SU-DHL-6 (cell line): ENCODE measurements around the gene TP53AIP1.

Experiments used
- H2AFZ ChIP-seq: fragments of 200-600 bp; sonication (generic); 2 replicates; pipeline ENCODE4 v1.6.1; 2014; ENCODE audit warnings: low read depth, mild to moderate bottlenecking, moderate library complexity, mixed read lengths, antibody characterized with exemption, low read length; ENCODE audit not compliant: severe bottlenecking
- H3F3A ChIP-seq: fragments of 200-600 bp; shearing (Covaris generic); 2 replicates; pipeline ENCODE4 v1.6.0; 2016; ENCODE audit warnings: antibody characterized with exemption, mild to moderate bottlenecking; ENCODE audit not compliant: insufficient read depth
- H3K27ac ChIP-seq: fragments of 200-600 bp; sonication (generic); 2 replicates; pipeline ENCODE4 v1.5.1; 2016; ENCODE audit warnings: low read depth, mild to moderate bottlenecking, low read length, moderate library complexity, mixed read lengths
- H3K27me3 ChIP-seq: fragments of 200-600 bp; sonication (generic), shearing (Covaris generic); 2 replicates; pipeline ENCODE4 v1.6.0; 2014; ENCODE audit warnings: mild to moderate bottlenecking, low read length
- H3K36me3 ChIP-seq: fragments of 200-600 bp; sonication (generic); 2 replicates; pipeline ENCODE4 v1.6.1; 2014; ENCODE audit warnings: mild to moderate bottlenecking, low read length, mixed read lengths
- H3K4me2 ChIP-seq: fragments of 300-600, 200-600 bp; shearing (Covaris generic), sonication (generic); 2 replicates; pipeline ENCODE4 v1.6.0; 2014; ENCODE audit warnings: low read length, low read depth, mild to moderate bottlenecking; ENCODE audit not compliant: poor library complexity, severe bottlenecking
- H3K4me3 ChIP-seq: fragments of 200-600 bp; sonication (generic); 2 replicates; pipeline ENCODE4 v1.5.1; 2014; ENCODE audit warnings: antibody characterized with exemption, low read length, mild to moderate bottlenecking, mixed read lengths; ENCODE audit not compliant: insufficient read depth, poor library complexity, severe bottlenecking
- H3K79me2 ChIP-seq: fragments of 200-600 bp; sonication (generic); 2 replicates; pipeline ENCODE4 v1.6.1; 2014; ENCODE audit warnings: mild to moderate bottlenecking, low read length, moderate library complexity; ENCODE audit not compliant: insufficient read depth
- H3K9ac ChIP-seq: fragments of 200-600 bp; sonication (generic); 2 replicates; pipeline ENCODE4 v1.7.0; 2014; ENCODE audit warnings: mild to moderate bottlenecking, low read length
- H3K9me2 ChIP-seq: fragments of 200-600 bp; sonication (generic); replicated peaks from 2 replicates; pipeline ENCODE4 v1.6.1; 2014; ENCODE audit warnings: low read length; ENCODE audit not compliant: insufficient read depth
- H3K9me3 ChIP-seq: fragments of 200-600 bp; sonication (generic); 2 replicates; pipeline ENCODE4 v1.6.1; 2014; ENCODE audit warnings: low read length, mixed read lengths; ENCODE audit not compliant: insufficient read depth
- H4K20me1 ChIP-seq: fragments of 200-600 bp; sonication (generic); 2 replicates; pipeline ENCODE4 v1.6.1; 2014; ENCODE audit warnings: low read depth, mild to moderate bottlenecking, antibody characterized with exemption, low read length, moderate library complexity, mixed read lengths
- EZH2phosphoT487 ChIP-seq: fragments of 200-600 bp; sonication (generic), shearing (Covaris generic); conservative IDR thresholded peaks from 2 replicates; pipeline ENCODE4 v1.6.1; 2018; ENCODE audit warnings: mild to moderate bottlenecking, antibody characterized with exemption, low read length, moderate library complexity, mixed read lengths
- TF ChIP-seq, protein P1 (sequence below): fragments of 200-600 bp; sonication (generic); IDR thresholded peaks from one replicate; pipeline ENCODE4 v1.5.1; 2017; ENCODE audit warnings: antibody characterized with exemption, mild to moderate bottlenecking, low read length, moderate library complexity; ENCODE audit not compliant: insufficient read depth, poor library complexity, severe bottlenecking

Gene TP53AIP1

GRCh38 chr11:128983023-128983422 is 40.4 kb upstream of the TP53AIP1 start:
- Histone ChIP-seq H2AFZ (no peak overlapping the region), H3K27me3 (no peaks in the 10 kb centered on the region), H3K79me2 (no peaks in the 10 kb centered on the region), H3F3A (no peaks in the 10 kb centered on the region), H3K36me3 (no peaks in the 10 kb centered on the region), H3K9me2 (no peaks in the 10 kb centered on the region), H3K4me2 (no peak overlapping the region), H3K9ac (no peak overlapping the region), H4K20me1 (no peaks in the 10 kb centered on the region), H3K27ac (no peak overlapping the region), H3K9me3 (no peaks in the 10 kb centered on the region), H3K4me3 (no peak overlapping the region)
- no peak for TF ChIP-seq EZH2phosphoT487
- TF ChIP-seq, protein P1, sequence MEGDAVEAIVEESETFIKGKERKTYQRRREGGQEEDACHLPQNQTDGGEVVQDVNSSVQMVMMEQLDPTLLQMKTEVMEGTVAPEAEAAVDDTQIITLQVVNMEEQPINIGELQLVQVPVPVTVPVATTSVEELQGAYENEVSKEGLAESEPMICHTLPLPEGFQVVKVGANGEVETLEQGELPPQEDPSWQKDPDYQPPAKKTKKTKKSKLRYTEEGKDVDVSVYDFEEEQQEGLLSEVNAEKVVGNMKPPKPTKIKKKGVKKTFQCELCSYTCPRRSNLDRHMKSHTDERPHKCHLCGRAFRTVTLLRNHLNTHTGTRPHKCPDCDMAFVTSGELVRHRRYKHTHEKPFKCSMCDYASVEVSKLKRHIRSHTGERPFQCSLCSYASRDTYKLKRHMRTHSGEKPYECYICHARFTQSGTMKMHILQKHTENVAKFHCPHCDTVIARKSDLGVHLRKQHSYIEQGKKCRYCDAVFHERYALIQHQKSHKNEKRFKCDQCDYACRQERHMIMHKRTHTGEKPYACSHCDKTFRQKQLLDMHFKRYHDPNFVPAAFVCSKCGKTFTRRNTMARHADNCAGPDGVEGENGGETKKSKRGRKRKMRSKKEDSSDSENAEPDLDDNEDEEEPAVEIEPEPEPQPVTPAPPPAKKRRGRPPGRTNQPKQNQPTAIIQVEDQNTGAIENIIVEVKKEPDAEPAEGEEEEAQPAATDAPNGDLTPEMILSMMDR: no peak

- Histone ChIP-seq H3F3A (no peaks in the 10 kb centered on the region), H3K79me2 (no peaks in the 10 kb centered on the region), H3K9me3 (no peaks in the 10 kb centered on the region)
Observed at GRCh38 chr11:128981254-128981653, 38.6 kb upstream of the TP53AIP1 start.

GRCh38 chr11:128970598-128971190 is 28.0 kb upstream of the TP53AIP1 start:
- Histone ChIP-seq H3K9me2 (no peaks in the 10 kb centered on the region), H3K4me3 (no peak overlapping the region), H4K20me1 (no peaks in the 10 kb centered on the region), H2AFZ (no peak overlapping the region), H3K27me3 (no peaks in the 10 kb centered on the region), H3K9ac (no peak overlapping the region), H3K9me3 (no peaks in the 10 kb centered on the region), H3K79me2 (no peaks in the 10 kb centered on the region), H3K4me2 (no peak overlapping the region), H3F3A (no peaks in the 10 kb centered on the region), H3K36me3 (no peaks in the 10 kb centered on the region), H3K27ac (no peak overlapping the region)
- TF ChIP-seq, protein P1: no peak
- TF ChIP-seq EZH2phosphoT487: no peak

More at GRCh38 chr11:128981254-128981653, 38.6 kb upstream of the TP53AIP1 start:
- H3K27ac ChIP-seq: no peak overlapping the region
- H3K9me2 ChIP-seq: no peaks in the 10 kb centered on the region
- H4K20me1 ChIP-seq: no peaks in the 10 kb centered on the region
- no peak overlapping the region for H2AFZ ChIP-seq
- H3K27me3 ChIP-seq: no peaks in the 10 kb centered on the region
- no peak for TF ChIP-seq EZH2phosphoT487
- TF ChIP-seq, protein P1: no peak
- H3K4me3 ChIP-seq: no peak overlapping the region
- H3K4me2 ChIP-seq: no peak overlapping the region
- H3K9ac ChIP-seq: no peak overlapping the region
- no peaks in the 10 kb centered on the region for H3K36me3 ChIP-seq
